Cardiac septum (tissue), 1 donor: ENCODE results near the gene MSRB3. TPM values are rescaled to one million over a fixed set of nuclear protein-coding genes. Genes with fewer than 3 reads are reported as not detected.

Experiments used
- DNase-seq: peaks from one replicate; pipeline ENCODE4 v3.0.0-alpha.2; 2020; ENCODE audit warnings: low spot score
- intact Hi-C: fragments of 100-400 bp; cut with DNase I; formaldehyde crosslinking; loops from one replicate; pipeline ENCODE4 v1.14.0; 2022
- total RNA-seq: library from RNA; stranded (reverse); fragmentation: NEBNext Ultra II Directional; extraction: Animal tissue kit (Norgen Biotek cat#: 25700); gene quantifications from one replicate; pipeline ENCODE4 v1.2.1, GENCODE V29; 2021
- donor health status: DM: no; HTN: no; CAD: no.

MSRB3 gene
- total RNA-seq, 1 donor from 2014 or later, result 166 TPM

DNA sequence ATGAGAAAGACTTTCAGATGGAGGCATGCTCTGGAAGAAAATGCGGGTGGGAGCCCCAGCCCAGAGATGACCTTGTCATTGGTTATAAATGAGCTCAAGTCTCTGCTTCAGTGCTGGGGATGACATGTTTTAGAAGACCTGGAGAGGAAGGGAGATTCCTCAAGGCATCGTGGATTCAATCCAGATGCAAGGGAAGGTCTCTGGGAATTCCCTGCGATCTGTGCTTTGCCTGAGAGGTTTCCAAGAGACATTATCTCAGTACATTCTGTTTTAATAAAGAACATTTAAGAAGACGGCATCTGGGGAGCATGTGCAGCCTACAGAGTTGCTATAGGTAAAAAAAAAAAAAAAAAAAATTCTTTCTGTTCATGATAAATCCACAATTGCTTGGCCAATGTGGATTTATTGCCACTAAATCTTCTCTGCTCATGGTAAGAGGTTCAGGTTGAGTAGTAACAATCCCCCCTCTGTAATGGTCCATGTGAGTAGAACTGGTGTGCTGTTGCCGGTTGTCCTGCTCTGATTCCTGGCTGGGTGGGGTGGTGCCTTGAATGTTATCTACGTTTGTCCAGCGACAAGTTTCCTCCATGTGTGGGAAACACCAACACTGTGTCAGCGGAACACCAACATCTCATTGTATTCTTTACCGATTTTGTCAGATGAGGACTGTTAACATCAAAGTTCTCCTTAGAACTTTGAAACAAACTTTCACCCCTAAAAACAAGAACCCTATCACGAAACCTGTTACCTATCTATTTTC is 230.0 kb downstream of the MSRB3 start:
- no peak for DNase-seq
- intact Hi-C loops, result no loop called here

DNA sequence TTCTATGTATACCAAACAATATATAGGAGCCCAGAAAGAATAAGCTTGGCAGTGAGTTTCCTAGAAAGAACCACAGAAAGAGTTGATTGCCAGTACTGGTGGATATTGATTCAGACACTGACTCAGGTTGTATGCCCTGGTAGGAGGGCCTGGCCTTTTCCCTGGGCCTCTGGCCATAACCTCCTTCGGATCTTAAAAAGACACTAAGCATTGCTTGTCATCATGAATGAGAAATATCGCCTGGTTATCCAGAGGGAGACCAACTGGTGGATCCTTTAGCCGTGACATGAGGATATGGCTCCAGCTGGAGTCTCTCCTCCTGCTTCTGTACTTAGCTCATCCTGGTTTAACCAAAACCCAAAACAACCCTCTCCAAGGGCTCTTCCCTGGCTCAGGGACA is 231.5 kb downstream of the MSRB3 start:
- DNase-seq, result no peak
- intact Hi-C loops, result no loop called here

DNA sequence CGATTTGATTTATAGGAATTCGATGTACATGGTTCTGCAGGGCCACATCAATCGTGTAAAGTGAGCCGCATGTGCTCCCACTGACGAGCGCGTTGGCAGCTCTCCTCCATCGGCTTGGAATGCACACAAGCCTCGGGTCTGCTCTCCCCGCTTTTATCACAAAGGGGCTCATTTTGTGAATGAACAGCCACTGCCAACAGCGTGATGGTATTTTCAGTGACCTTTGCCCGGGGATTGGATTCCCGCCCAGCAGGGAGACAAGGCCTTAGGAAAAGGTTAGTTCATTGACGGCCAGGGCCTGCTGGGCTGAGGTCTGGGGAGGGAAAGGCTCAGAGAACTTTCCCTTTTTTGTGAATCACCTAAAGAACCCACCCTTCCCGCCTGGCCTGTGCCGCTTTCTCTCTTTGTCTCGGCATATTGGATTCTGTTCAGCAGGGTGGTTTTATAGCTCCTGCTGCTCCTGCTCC is 232.1 kb downstream of the MSRB3 start:
- peak; percentile 78 for DNase-seq
- intact Hi-C loops, result no loop called here

DNA sequence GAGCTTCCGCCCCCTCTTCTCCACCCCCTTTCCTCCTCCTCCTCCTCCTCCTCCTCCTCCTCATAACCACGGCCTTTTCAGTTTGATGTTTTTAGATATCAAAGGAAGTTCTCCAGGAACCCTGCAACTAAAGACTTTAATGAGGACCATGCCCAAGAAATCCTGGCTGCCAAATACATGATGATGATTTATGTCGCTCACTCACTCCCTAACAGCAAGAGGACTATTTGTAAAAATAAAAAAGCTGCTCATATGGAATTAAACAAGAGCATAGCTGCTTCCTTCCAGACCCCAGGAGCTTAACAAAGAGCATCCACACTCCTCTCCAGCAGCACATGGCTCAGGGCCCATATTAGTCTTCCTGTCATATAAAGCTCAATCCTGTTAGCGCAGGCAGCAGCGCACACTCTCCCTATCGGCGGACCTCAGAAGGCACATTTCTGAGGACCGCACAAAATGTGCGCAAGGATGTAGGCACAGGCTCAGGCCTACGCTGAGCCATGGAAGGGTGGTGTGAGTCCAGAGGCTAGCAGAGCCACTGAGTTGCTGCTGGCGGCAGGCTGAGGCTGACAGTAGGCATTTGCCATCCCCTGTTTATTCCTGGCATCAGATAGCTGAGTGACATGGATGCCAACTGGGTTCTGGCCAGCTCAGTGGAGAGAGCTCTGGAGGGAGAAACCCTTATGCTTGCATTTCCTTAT is 232.8 kb downstream of the MSRB3 start:
- peak; percentile 82 for DNase-seq
- intact Hi-C loops, result no loop called here

DNA sequence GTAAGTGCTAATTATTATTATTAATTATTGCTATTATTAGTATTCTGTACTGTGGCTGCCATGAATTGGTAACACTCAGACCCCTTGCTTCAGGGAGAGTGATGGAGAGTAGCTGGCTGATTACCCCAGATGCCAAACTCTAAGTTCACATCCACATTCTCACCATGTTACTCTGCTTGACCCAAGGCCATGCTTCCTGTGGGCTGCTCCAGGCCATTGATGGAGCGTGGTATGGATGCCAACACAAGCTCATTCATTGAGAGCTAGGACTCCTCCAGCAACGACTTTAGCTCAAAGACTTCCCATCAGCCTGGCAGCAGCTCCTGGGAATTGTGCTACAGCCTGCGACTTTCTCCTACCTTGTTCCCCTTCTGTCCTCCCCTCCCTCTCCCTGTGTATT is 233.4 kb downstream of the MSRB3 start:
- intact Hi-C loops, result no loop called here
- no peak for DNase-seq

Other genes starting within 250 kb of the MSRB3 start
- gene WIF1, start 157.4 kb upstream of the MSRB3 start, total RNA-seq, result 0.13 TPM
- gene LEMD3, start 109.1 kb upstream of the MSRB3 start, total RNA-seq, result 17.2 TPM